HepG2 (cell line): ENCODE results near the gene CHDH. TPM values are rescaled to one million over a fixed set of nuclear protein-coding genes. Genes with fewer than 3 reads are reported as not detected.

Source experiments
- CSRNP1 ChIP-seq: sonication (generic); formaldehyde crosslinking; IDR thresholded peaks from 2 replicates; pipeline ENCODE4 v1.8.1; 2023; ENCODE audit warnings: mild to moderate bottlenecking, missing genetic modification reagents
- DDIT3 ChIP-seq: sonication (generic); formaldehyde crosslinking; IDR thresholded peaks from 2 replicates; pipeline ENCODE4 v1.4.0; 2020; ENCODE audit warnings: mild to moderate bottlenecking, missing genetic modification reagents
- GATA4 ChIP-seq: sonication (generic); IDR thresholded peaks from 2 replicates; pipeline ENCODE4 v1.6.1; 2016; ENCODE audit warnings: antibody characterized with exemption, low read depth, borderline replicate concordance
- HOMEZ ChIP-seq: IDR thresholded peaks from 2 replicates; pipeline ENCODE4 v1.6.1; 2016; ENCODE audit warnings: low read depth
- MBNL3 ChIP-seq: fragments of 250-450 bp; sonication (Bioruptor Pico); conservative IDR thresholded peaks from 2 replicates; pipeline ENCODE4 v1.8.0; 2022; ENCODE audit warnings: mild to moderate bottlenecking, inconsistent platforms
- RBM39 ChIP-seq: fragments of 200-400 bp; formaldehyde crosslinking; IDR thresholded peaks from one replicate; pipeline ENCODE4 v1.6.1; 2018; ENCODE audit warnings: antibody characterized with exemption, mild to moderate bottlenecking, low read depth, low read length; ENCODE audit not compliant: poor library complexity, severe bottlenecking
- RXRA ChIP-seq: sonication (generic); formaldehyde crosslinking; IDR thresholded peaks from 2 replicates; pipeline ENCODE4 v1.5.1; 2020; ENCODE audit warnings: missing genetic modification reagents
- SNAPC2 ChIP-seq: sonication (generic); formaldehyde crosslinking; IDR thresholded peaks from 2 replicates; pipeline ENCODE4 v1.8.1; 2022; ENCODE audit warnings: mild to moderate bottlenecking, missing genetic modification reagents
- TGIF2 ChIP-seq: IDR thresholded peaks from 2 replicates; pipeline ENCODE4 v1.6.1; 2016; ENCODE audit warnings: control low read depth, missing compliant biosample characterization
- TRAFD1 ChIP-seq: sonication (generic); formaldehyde crosslinking; IDR thresholded peaks from 2 replicates; pipeline ENCODE4 v1.5.1; 2020; ENCODE audit warnings: missing genetic modification reagents, mild to moderate bottlenecking, borderline replicate concordance
- ZFP82 ChIP-seq: sonication (generic); formaldehyde crosslinking; IDR thresholded peaks from 2 replicates; pipeline ENCODE4 v1.5.1; 2020; ENCODE audit warnings: mild to moderate bottlenecking, missing genetic modification reagents, borderline replicate concordance
- ZNF274 ChIP-seq: sonication (generic); formaldehyde crosslinking; IDR thresholded peaks from 2 replicates; pipeline ENCODE4 v1.5.1; 2020; ENCODE audit warnings: mild to moderate bottlenecking, missing genetic modification reagents
- ZNF3 ChIP-seq: IDR thresholded peaks from 2 replicates; pipeline ENCODE4 v1.7.0; 2017; ENCODE audit warnings: inconsistent platforms
- ZNF549 ChIP-seq: sonication (generic); formaldehyde crosslinking; IDR thresholded peaks from 2 replicates; pipeline ENCODE4 v1.5.0; 2020; ENCODE audit warnings: missing genetic modification reagents
- ZNF597 ChIP-seq: sonication (generic); formaldehyde crosslinking; IDR thresholded peaks from 2 replicates; pipeline ENCODE4 v1.5.0; 2020; ENCODE audit warnings: missing genetic modification reagents
- ZNF713 ChIP-seq: sonication (generic); formaldehyde crosslinking; IDR thresholded peaks from 2 replicates; pipeline ENCODE4 v1.4.0; 2020; ENCODE audit warnings: mild to moderate bottlenecking, missing genetic modification reagents
- ZNF75D ChIP-seq: sonication (generic); formaldehyde crosslinking; IDR thresholded peaks from 2 replicates; pipeline ENCODE4 v1.8.1; 2023; ENCODE audit warnings: missing genetic modification reagents, mild to moderate bottlenecking, borderline replicate concordance
- ZNF772 ChIP-seq: sonication (generic); formaldehyde crosslinking; IDR thresholded peaks from 2 replicates; pipeline ENCODE4 v1.5.0; 2020; ENCODE audit warnings: mild to moderate bottlenecking, missing genetic modification reagents
- ZNF777 ChIP-seq: sonication (generic); formaldehyde crosslinking; IDR thresholded peaks from 2 replicates; pipeline ENCODE4 v1.4.0; 2020; ENCODE audit warnings: missing genetic modification reagents
- polyA plus RNA-seq, 8 experiments: library from polyadenylated mRNA; depleted of rRNA in 3 of 8; stranded (reverse) in 7 of 8; unstranded in 1 of 8; fragments of >200 nt; fragmentation: Illumina TruSeq in 4 of 8; extraction: Trizol in 4 of 8; gene quantifications; 2 replicates each; pipeline versions ENCODE4 v1.2.1 to v1.2.3, GENCODE V29; 2011 to 2016; ENCODE audit warnings: low read depth in 4 of 8, missing spikeins in 1 of 8, mixed read lengths in 1 of 8; ENCODE audit not compliant: insufficient read depth in 1 of 8
- total RNA-seq, 5 experiments: library from RNA; depleted of rRNA; stranded (reverse); fragments of >200 nt; fragmentation: Illumina TruSeq; extraction: Trizol; gene quantifications; 2 replicates each; pipeline ENCODE4 v1.2.3, GENCODE V29; 2016; ENCODE audit warnings: low read depth in 1 of 5

CHDH gene
- total and polyA plus RNA-seq, 2 of the 13 experiments (the other 11 are each of a cell fraction or from before 2014, with no cell fraction given) = 28.1 to 48.9 TPM

GRCh38 chr3:53846134-53846850 is at the start of gene CHDH, which contains the start of gene IL17RB (continued):
- TF ChIP-seq RBM39 (peak; percentile 21), ZNF772 (no peak; the same call in none of the 2 replicates), ZNF549 (peak; percentile 58; the same call in 1 of the 2 replicates), SNAPC2 (CRISPR knock-in tag) (peak; percentile 87; the same call in 1 of the 2 replicates), CSRNP1 (CRISPR knock-in tag) (peak; percentile 90), GATA4 (peak; percentile 72; the same call in 1 of the 2 replicates), MBNL3 (CRISPR knock-in tag) (no peak), DDIT3 (CRISPR knock-in tag) (no peak), ZNF597 (CRISPR knock-in tag) (no peak), ZNF777 (CRISPR knock-in tag) (0 out of 2 replicates have a peak, but pooled peaks have one; percentile 12), TGIF2 (CRISPR knock-in tag) (peak; percentile 49), ZNF713 (CRISPR knock-in tag) (no peak), ZNF3 (CRISPR knock-in tag) (no peak), TRAFD1 (CRISPR knock-in tag) (no peak), ZFP82 (CRISPR knock-in tag) (peak; percentile 89; the same call in 1 of the 2 replicates), RXRA (CRISPR knock-in tag) (0 out of 2 replicates have a peak, but pooled peaks have one; percentile 23), ZNF274 (CRISPR knock-in tag) (peak; percentile 87), ZNF75D (CRISPR knock-in tag) (0 out of 2 replicates have a peak, but pooled peaks have one; percentile 33), HOMEZ (peak; percentile 61; the same call in 1 of the 2 replicates)
